Body of pancreas (tissue), 4 donors: ENCODE results near the gene OLFM3.
A peak's percentile ranks its signal among the peaks of the same experiment; 100 is the strongest.

Experiments
- POLR2A ChIP-seq, 3 donors: fragments of 450-650 bp; IDR thresholded peaks; one replicate each; pipeline ENCODE4 v1.6.1; 2016; ENCODE audit warnings: antibody characterized with exemption in 3 of 3, mild to moderate bottlenecking in 2 of 3
- TF ChIP-seq, protein P1 (sequence below), 7 experiments: fragments of 450-650 bp in 4 of 7; fragments of 200-600 bp in 3 of 7; sonication (generic) in 3 of 7; IDR thresholded peaks; one replicate each; pipeline ENCODE4 v1.5.1; 2016 to 2019; ENCODE audit warnings: antibody characterized with exemption in 7 of 7

DNA sequence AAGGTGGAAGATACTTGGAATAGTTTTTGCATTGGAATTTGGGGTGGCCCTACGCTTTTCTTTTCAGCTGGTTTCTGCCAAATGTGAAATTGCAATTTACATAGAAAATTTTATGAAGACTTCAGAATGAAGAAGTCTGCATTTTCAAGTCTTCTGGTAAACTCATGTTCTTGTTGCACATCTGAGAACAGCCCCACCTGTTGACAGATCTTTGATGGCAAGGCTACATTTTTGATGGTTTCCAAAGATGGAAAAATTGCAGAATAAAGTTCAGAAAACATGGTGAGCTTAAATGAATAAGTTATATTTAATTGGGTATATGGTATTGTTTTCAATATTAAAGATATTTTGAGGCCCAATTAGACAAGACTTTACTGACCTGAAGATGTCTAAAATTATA lies 25.4 kb downstream of the OLFM3 start:
- TF ChIP-seq POLR2A (IDR thresholded peaks at IDR 0.05): no peak
- TF ChIP-seq, protein P1, sequence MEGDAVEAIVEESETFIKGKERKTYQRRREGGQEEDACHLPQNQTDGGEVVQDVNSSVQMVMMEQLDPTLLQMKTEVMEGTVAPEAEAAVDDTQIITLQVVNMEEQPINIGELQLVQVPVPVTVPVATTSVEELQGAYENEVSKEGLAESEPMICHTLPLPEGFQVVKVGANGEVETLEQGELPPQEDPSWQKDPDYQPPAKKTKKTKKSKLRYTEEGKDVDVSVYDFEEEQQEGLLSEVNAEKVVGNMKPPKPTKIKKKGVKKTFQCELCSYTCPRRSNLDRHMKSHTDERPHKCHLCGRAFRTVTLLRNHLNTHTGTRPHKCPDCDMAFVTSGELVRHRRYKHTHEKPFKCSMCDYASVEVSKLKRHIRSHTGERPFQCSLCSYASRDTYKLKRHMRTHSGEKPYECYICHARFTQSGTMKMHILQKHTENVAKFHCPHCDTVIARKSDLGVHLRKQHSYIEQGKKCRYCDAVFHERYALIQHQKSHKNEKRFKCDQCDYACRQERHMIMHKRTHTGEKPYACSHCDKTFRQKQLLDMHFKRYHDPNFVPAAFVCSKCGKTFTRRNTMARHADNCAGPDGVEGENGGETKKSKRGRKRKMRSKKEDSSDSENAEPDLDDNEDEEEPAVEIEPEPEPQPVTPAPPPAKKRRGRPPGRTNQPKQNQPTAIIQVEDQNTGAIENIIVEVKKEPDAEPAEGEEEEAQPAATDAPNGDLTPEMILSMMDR (IDR thresholded peaks at IDR 0.05): peak in 1 of 7 experiments; percentile 5
